Activated CD4-positive, alpha-beta T cell treated with anti-CD3 and anti-CD28 coated beads, Interleukin-2, amount 10 ng/mL, durations not matched to agents 7 days and 5 days (primary cell): Measurements from ENCODE around the gene GLYATL3. TPM values are rescaled to one million over a fixed set of nuclear protein-coding genes. Genes with fewer than 3 reads are reported as not detected.

Experiments used
- CTCF ChIA-PET: fragments of 350-600 bp; sonication (Branson Sonifier 250); formaldehyde crosslinking; loops from one replicate; lab custom pipeline; 2021; ENCODE audit warnings: antibody characterized with exemption; lab: Charles Lee
- POLR2A ChIA-PET: fragments of 350-600 bp; sonication (Branson Sonifier 250); formaldehyde crosslinking; loops from one replicate; lab custom pipeline; 2021; ENCODE audit warnings: antibody characterized with exemption; lab: Charles Lee
- DNase-seq: peaks from one replicate; pipeline ENCODE4 v3.0.0-alpha.2; 2020
- H3K27ac Mint-ChIP-seq: one replicate; pipeline ENCODE4 v1.8.0; 2021; ENCODE audit warnings: mild to moderate bottlenecking, moderate library complexity, mixed read lengths
- H3K27me3 Mint-ChIP-seq: one replicate; pipeline ENCODE4 v1.8.0; 2021; ENCODE audit warnings: mixed read lengths
- H3K36me3 Mint-ChIP-seq: one replicate; pipeline ENCODE4 v1.8.0; 2021; ENCODE audit warnings: low read depth, mixed read lengths
- H3K4me1 Mint-ChIP-seq: one replicate; pipeline ENCODE4 v1.8.0; 2021; ENCODE audit warnings: mixed read lengths
- H3K4me3 Mint-ChIP-seq: one replicate; pipeline ENCODE4 v1.8.0; 2021; ENCODE audit warnings: mild to moderate bottlenecking, moderate library complexity, mixed read lengths
- H3K9me3 Mint-ChIP-seq: one replicate; pipeline ENCODE4 v1.8.0; 2021; ENCODE audit warnings: mixed read lengths
- total RNA-seq, 2 experiments: library from RNA; stranded (reverse); gene quantifications; one replicate each; pipeline ENCODE4 v1.2.3, GENCODE V29; 2021

GLYATL3 gene
- total RNA-seq, 2 experiments from 2014 or later = not detected

GRCh38 chr6:49517919-49518318, 18.2 kb downstream of the GLYATL3 start:
- Mint-ChIP-seq H3K36me3 (no peaks in the 10 kb centered on the region), H3K4me1 (no peaks in the 10 kb centered on the region), H3K4me3 (no peak overlapping the region), H3K27me3 (peaks cover 9% of the 10 kb centered on the region), H3K9me3 (no peaks in the 10 kb centered on the region), H3K27ac (no peak overlapping the region)
- DNase-seq = no peak
- CTCF ChIA-PET = no interaction called here
- POLR2A ChIA-PET = no interaction called here

GRCh38 chr6:49519660-49520059, 19.9 kb downstream of the GLYATL3 start:
- no peak overlapping the region for H3K27ac Mint-ChIP-seq
- DNase-seq = no peak
- no peaks in the 10 kb centered on the region for H3K4me1 Mint-ChIP-seq
- ChIA-PET CTCF (no interaction called here), POLR2A (no interaction called here)
- no peaks in the 10 kb centered on the region for H3K36me3 Mint-ChIP-seq
- no peak overlapping the region for H3K4me3 Mint-ChIP-seq
- no peaks in the 10 kb centered on the region for H3K9me3 Mint-ChIP-seq
- H3K27me3 Mint-ChIP-seq = peaks cover 1% of the 10 kb centered on the region

DNA sequence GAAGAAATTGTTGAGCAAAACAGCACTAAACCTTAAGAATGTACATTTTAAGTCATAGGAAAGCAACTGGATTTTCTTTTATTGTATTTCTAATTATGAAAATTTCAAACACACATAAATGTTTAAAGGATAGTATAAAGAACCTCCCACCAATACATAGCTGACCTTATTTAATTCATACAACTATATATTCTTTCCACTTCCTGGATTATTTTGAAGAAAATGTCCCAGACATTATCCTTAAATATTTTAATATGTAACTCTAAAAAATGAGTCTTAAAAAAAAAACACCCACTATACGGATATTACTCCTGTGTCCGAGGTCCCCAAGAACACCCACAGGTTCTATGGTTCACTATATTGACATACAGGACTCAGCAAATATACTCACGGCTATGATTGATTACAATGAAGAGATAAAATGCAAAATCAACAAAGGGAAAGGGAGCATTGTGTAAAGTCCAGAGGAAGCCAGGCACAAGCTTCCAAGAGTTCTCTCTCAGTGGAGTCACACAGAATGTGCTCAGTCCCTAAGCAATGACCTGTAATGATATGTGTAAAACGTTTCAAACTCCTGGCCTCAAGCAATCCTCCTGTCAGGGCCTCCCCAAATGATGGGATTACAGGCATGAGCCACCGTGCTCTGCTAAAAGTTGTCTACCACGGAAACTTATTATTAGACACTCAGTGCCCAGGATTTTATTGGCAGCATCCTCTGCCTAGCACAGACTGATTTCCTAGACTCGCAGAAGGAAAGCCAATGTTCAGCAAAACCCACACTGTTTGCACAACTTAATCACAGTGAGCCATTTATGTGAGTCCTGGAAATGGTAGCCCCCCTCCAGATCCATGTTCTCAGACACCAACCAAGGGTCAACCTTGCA, 23.2 kb downstream of the GLYATL3 start:
- ChIA-PET CTCF (no interaction called here), POLR2A (no interaction called here)

GRCh38 chr6:49523901-49524300, 24.2 kb downstream of the GLYATL3 start:
- H3K9me3 Mint-ChIP-seq = no peaks in the 10 kb centered on the region
- POLR2A ChIA-PET = no interaction called here
- H3K4me3 Mint-ChIP-seq = no peak overlapping the region
- H3K27me3 Mint-ChIP-seq = no peaks in the 10 kb centered on the region
- CTCF ChIA-PET = interaction anchor here (0.8 kb wide), 1 partner anchor 98 kb away, joined by 3 read pairs; no protein-coding TSS in a partner anchor
- H3K27ac Mint-ChIP-seq = no peak overlapping the region
- no peak for DNase-seq
- H3K4me1 Mint-ChIP-seq = no peaks in the 10 kb centered on the region
- no peaks in the 10 kb centered on the region for H3K36me3 Mint-ChIP-seq

More for the DNA sequence above, 23.2 kb downstream of the GLYATL3 start:
- no peaks in the 10 kb centered on the region for H3K4me1 Mint-ChIP-seq
- H3K27me3 Mint-ChIP-seq = no peaks in the 10 kb centered on the region
- DNase-seq = no peak
- no peaks in the 10 kb centered on the region for H3K36me3 Mint-ChIP-seq
- no peak overlapping the region for H3K27ac Mint-ChIP-seq
- no peak overlapping the region for H3K4me3 Mint-ChIP-seq
- H3K9me3 Mint-ChIP-seq = no peaks in the 10 kb centered on the region

GRCh38 chr6:49524541-49524940, 24.8 kb downstream of the GLYATL3 start:
- H3K4me1 Mint-ChIP-seq = no peaks in the 10 kb centered on the region
- no peaks in the 10 kb centered on the region for H3K27me3 Mint-ChIP-seq
- no peak overlapping the region for H3K27ac Mint-ChIP-seq
- H3K36me3 Mint-ChIP-seq = no peaks in the 10 kb centered on the region
- ChIA-PET CTCF (interaction anchor here (0.8 kb wide), 1 partner anchor 97 kb away, joined by 3 read pairs; no protein-coding TSS in a partner anchor), POLR2A (no interaction called here)
- no peaks in the 10 kb centered on the region for H3K9me3 Mint-ChIP-seq
- no peak for DNase-seq
- H3K4me3 Mint-ChIP-seq = no peak overlapping the region

DNA sequence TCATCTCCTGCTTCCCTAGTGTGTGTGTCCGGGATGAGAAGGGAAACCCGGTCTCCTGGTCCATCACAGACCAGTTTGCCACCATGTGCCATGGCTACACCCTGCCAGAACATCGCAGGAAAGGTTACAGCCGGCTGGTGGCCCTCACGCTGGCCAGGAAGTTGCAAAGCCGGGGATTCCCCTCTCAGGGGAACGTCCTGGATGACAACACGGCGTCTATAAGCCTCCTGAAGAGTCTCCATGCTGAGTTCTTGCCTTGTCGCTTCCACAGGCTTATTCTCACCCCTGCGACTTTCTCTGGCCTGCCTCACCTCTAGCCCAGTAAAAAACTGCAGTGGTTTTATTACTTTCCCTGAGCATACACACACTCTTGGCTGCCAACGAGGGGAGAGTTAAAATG, 26.9 kb downstream of the GLYATL3 start:
- Mint-ChIP-seq H3K9me3 (no peaks in the 10 kb centered on the region), H3K27ac (no peak overlapping the region), H3K36me3 (no peaks in the 10 kb centered on the region), H3K27me3 (peaks cover 3% of the 10 kb centered on the region), H3K4me3 (no peak overlapping the region), H3K4me1 (no peaks in the 10 kb centered on the region)
- CTCF ChIA-PET = no interaction called here
- DNase-seq = no peak
- POLR2A ChIA-PET = no interaction called here

DNA sequence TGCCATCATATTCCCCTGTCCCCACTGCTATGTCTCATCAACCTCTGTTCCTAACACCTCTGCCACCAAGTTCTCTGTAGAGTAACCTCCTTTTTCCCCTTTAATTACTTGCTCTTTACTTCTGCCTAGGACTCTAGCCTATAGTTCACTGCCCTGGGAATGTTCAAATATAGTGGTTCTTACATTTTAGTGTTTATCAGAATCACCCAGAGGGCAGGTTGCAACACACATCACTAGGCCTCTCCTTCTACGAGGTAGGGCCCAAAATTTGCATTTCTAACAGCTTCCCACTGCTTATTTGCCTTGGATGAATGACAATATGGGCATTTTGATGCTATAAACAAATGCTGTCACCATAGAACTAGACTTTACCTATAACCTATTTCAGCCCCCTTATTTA, 27.6 kb downstream of the GLYATL3 start:
- DNase-seq = no peak
- H3K9me3 Mint-ChIP-seq = no peaks in the 10 kb centered on the region

DNA sequence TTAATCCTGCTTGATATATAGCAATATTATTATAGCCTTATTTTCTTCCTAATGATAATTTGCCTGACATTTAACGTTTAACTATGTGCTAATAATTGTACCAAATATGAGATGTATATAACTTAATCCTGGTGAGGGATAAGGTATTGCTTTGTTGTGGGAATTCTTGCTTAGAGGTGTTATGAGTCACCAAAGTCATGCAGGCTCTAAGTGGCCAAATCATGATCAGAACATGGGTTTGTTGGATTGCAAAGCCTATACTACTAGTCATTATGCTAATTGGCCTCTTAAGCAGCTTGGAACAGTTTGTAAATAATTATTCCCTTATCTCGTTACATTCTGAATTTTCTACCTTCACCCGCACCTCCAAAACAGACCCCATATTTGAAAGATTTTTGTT, 28.8 kb downstream of the GLYATL3 start:
- H3K4me1 Mint-ChIP-seq = peaks cover 2% of the 10 kb centered on the region
- CTCF ChIA-PET = no interaction called here
- no peak overlapping the region for H3K27ac Mint-ChIP-seq
- POLR2A ChIA-PET = no interaction called here
- DNase-seq = no peak
- no peaks in the 10 kb centered on the region for H3K9me3 Mint-ChIP-seq
- peaks cover 6% of the 10 kb centered on the region for H3K27me3 Mint-ChIP-seq
- H3K4me3 Mint-ChIP-seq = no peak overlapping the region
- H3K36me3 Mint-ChIP-seq = no peaks in the 10 kb centered on the region

More for the DNA sequence above, 27.6 kb downstream of the GLYATL3 start:
- ChIA-PET CTCF (no interaction called here), POLR2A (no interaction called here)
- Mint-ChIP-seq H3K36me3 (no peaks in the 10 kb centered on the region), H3K4me3 (no peak overlapping the region), H3K4me1 (peaks cover 2% of the 10 kb centered on the region), H3K27ac (no peak overlapping the region), H3K27me3 (peaks cover 6% of the 10 kb centered on the region)

DNA sequence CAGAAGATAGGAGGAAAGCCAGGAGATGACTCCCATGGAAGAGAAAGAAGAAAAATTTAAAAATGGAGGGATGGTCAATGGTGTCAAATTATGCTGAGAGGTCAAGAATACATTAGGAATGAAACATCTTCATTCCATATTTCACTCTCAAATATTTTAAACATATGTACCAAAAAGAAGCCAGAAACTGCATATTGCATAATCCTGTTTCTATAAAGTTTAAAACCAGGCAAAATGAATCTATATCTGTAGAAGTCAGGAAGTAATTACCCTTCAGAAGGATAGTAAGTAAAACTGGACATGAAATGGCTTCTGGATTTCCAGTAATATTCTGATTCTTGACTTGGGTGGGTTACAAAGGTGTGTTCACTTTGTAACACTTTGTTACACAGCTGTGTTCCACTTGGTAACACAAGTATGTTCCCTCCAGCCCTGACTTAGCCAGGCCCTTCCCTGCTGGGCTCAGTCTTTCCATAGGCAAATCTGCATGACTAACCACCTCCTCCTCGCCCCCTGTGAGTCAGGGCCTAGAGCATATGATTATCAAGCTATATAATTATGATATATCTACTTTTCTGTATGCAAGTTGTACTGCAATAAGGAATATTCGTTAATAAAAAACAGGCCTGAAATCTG, 30.5 kb downstream of the GLYATL3 start:
- H3K27ac Mint-ChIP-seq = no peak overlapping the region

GRCh38 chr6:49531774-49532569, 32.2 kb downstream of the GLYATL3 start:
- H3K27ac Mint-ChIP-seq = no peak overlapping the region
- H3K4me1 Mint-ChIP-seq = peaks cover 2% of the 10 kb centered on the region
- POLR2A ChIA-PET = no interaction called here
- CTCF ChIA-PET = interaction anchor here (0.6 to 1.7 kb wide), 3 partner anchors 18 to 1460 kb away, joined by 3 to 7 read pairs (median 3); partner anchors contain the start of gene C6orf141
- H3K27me3 Mint-ChIP-seq = peaks cover 9% of the 10 kb centered on the region
- no peak overlapping the region for H3K4me3 Mint-ChIP-seq
- no peaks in the 10 kb centered on the region for H3K9me3 Mint-ChIP-seq
- no peak for DNase-seq
- no peaks in the 10 kb centered on the region for H3K36me3 Mint-ChIP-seq

More for the DNA sequence above, 30.5 kb downstream of the GLYATL3 start:
- Mint-ChIP-seq H3K4me1 (peaks cover 2% of the 10 kb centered on the region), H3K9me3 (no peaks in the 10 kb centered on the region), H3K36me3 (no peaks in the 10 kb centered on the region), H3K27me3 (peaks cover 9% of the 10 kb centered on the region), H3K4me3 (no peak overlapping the region)
- ChIA-PET POLR2A (no interaction called here), CTCF (no interaction called here)
- no peak for DNase-seq

GRCh38 chr6:49535795-49536194, 36.1 kb downstream of the GLYATL3 start:
- DNase-seq = no peak
- peaks cover 2% of the 10 kb centered on the region for H3K4me1 Mint-ChIP-seq
- ChIA-PET CTCF (no interaction called here), POLR2A (no interaction called here)
- peaks cover 10% of the 10 kb centered on the region for H3K27me3 Mint-ChIP-seq
- no peak overlapping the region for H3K27ac Mint-ChIP-seq
- no peaks in the 10 kb centered on the region for H3K36me3 Mint-ChIP-seq
- no peak overlapping the region for H3K4me3 Mint-ChIP-seq
- no peaks in the 10 kb centered on the region for H3K9me3 Mint-ChIP-seq

DNA sequence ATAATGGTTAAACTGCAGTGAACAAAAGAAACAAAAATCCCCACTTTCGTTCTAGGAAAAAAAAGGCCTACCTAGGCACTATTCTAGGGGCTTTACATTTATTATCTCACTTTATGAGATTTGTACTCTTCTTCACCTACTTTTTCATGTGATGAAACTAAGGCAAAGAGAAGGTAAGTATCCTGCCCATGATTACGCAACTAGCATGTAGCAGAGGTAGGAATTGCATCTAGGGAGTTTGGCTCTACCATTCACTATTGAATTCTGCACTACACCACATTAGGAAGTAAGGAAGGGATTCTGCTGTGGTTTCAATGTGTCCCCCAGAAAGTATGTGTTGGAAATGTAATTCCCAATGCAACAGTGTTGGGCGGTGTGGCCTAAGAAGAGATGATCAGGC, 39.4 kb downstream of the GLYATL3 start:
- ChIA-PET CTCF (no interaction called here), POLR2A (no interaction called here)

GRCh38 chr6:49540614-49541013, 40.9 kb downstream of the GLYATL3 start:
- DNase-seq = no peak
- no peaks in the 10 kb centered on the region for H3K4me1 Mint-ChIP-seq
- H3K36me3 Mint-ChIP-seq = no peaks in the 10 kb centered on the region
- H3K4me3 Mint-ChIP-seq = no peak overlapping the region
- H3K27me3 Mint-ChIP-seq = peaks cover 6% of the 10 kb centered on the region
- ChIA-PET CTCF (no interaction called here), POLR2A (no interaction called here)
- H3K9me3 Mint-ChIP-seq = no peaks in the 10 kb centered on the region
- H3K27ac Mint-ChIP-seq = no peak overlapping the region

More for the DNA sequence above, 39.4 kb downstream of the GLYATL3 start:
- H3K27ac Mint-ChIP-seq = no peak overlapping the region
- peaks cover 7% of the 10 kb centered on the region for H3K27me3 Mint-ChIP-seq
- no peaks in the 10 kb centered on the region for H3K4me1 Mint-ChIP-seq
- no peak overlapping the region for H3K4me3 Mint-ChIP-seq
- H3K9me3 Mint-ChIP-seq = no peaks in the 10 kb centered on the region
- H3K36me3 Mint-ChIP-seq = no peaks in the 10 kb centered on the region
- DNase-seq = no peak
